Right ventricle myocardium inferior (tissue), 1 donor: ENCODE results near the gene MPLKIP. TPM values are rescaled to one million over a fixed set of nuclear protein-coding genes. Genes with fewer than 3 reads are reported as not detected.

Experiments used
- ATAC-seq: fragments of 200-7000 bp; cut with Tn5 transposase; one replicate; pipeline ENCODE4 v1.9.1; 2020; ENCODE audit warnings: mild to moderate bottlenecking, moderate library complexity
- DNase-seq: peaks from one replicate; pipeline ENCODE4 v3.0.0; 2021; ENCODE audit errors: missing footprints
- intact Hi-C: fragments of 100-400 bp; cut with DNase I; formaldehyde crosslinking; loops from one replicate; pipeline ENCODE4 v1.11.0; 2022
- total RNA-seq: library from RNA; stranded (reverse); fragmentation: NEBNext Ultra II Directional; extraction: Animal tissue kit (Norgen Biotek cat#: 25700); gene quantifications from one replicate; pipeline ENCODE4 v1.2.1, GENCODE V29; 2021
- donor health status: DM: no; HTN: yes; CAD: no; lungs with severe emphysema.

MPLKIP gene
- total RNA-seq, 1 donor from 2014 or later: 17.8 TPM

DNA sequence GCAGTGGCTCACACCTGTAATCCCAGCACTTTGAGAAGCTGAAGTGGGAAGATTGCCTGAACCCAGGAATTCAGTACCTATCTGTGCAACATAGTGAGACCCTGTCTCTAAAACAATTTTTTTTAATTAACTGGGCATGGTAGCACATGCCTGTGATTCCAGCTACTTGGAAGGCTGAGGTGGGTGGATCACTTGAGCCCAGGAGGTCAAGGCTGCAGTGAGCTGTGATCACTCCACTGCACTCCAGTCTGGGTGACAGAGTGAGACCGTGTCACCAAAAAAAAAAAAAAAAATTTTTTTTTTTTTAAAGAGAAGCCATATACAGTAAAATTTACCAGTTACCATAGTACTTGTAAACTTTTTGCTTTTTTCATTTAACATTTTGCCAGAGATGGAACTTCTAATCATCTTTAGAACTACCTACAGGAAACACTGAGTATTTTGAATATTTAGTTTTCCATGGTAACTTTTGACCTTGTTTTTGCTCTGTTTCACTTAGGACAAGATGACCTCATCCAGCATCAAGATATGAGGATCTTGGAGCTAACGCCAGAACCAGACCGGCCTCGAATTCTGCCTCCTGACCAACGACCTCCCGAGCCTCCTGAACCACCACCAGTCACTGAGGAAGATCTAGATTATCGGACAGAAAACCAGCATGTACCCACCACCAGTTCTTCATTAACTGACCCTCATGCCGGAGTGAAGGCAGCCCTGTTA is 40.6 kb downstream of the MPLKIP start:
- ATAC-seq: no peak
- intact Hi-C loops: no loop called here

DNA sequence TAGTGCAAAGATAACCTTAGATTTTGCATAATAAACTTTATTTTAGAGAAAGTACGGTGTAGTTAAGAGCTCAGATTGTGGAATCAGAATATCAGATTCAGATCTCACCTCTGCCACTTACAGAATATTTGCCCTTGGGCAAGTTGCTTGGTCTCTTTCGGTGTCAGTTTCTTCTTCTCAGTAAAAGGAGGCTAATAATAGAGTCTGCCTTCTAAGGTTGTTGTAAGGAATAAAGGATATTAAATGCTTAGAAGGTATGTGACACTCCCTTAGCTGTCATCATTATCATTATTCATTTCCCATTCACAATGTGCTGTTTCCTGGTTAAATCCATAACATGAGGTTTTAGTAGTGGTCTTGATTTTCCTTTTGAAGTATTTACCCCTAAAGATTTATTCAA is 42.2 kb downstream of the MPLKIP start:
- DNase-seq: no peak
- no peak for ATAC-seq
- intact Hi-C loops: no loop called here

More for the DNA sequence above, 40.6 kb downstream of the MPLKIP start:
- no peak for DNase-seq

DNA sequence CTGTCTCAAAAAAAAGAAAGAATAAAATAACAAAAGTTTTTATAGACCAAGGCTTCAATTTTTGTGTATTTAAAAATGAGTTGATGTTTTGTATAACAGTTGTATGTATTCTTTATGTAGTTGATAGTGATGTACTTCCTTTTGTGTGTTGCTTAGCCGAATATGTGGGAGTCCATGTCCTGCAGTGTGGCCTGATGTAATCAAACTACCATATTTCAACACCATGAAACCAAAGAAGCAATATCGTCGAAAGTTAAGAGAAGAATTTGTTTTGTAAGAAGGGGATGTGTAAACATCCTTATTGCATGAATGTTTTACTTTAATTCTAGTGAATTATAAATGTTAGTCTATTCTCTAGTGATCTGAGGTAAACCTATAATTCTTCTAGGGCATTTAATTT is 56.6 kb downstream of the MPLKIP start:
- no peak for DNase-seq

More for the DNA sequence above, 56.6 kb downstream of the MPLKIP start:
- no peak for ATAC-seq
- intact Hi-C loops: no loop called here

Other genes starting within 250 kb of the MPLKIP start
- gene CDK13, start 184.4 kb downstream of the MPLKIP start, total RNA-seq: 22.6 TPM
- gene SUGCT, start 383 bp upstream of the MPLKIP start, total RNA-seq: 4.4 TPM